Astrocyte of the spinal cord (primary cell): ENCODE data around the gene C5orf47.

ENCODE experiments used
- DNase-seq: peaks from one replicate; pipeline ENCODE4 v3.0.0; 2011; ENCODE audit warnings: low read depth, low spot score
- H3K4me3 ChIP-seq: 2 replicates; pipeline ENCODE4 v1.5.1; 2011; ENCODE audit warnings: low read depth, mild to moderate bottlenecking, low read length, moderate library complexity
- CTCF ChIP-seq: IDR thresholded peaks from 2 replicates; pipeline ENCODE4 v1.5.1; 2012; ENCODE audit warnings: low read depth, mild to moderate bottlenecking, low read length, inconsistent platforms
- in situ Hi-C: cut with HindIII; loops from 2 replicates; pipeline ENCODE4 v1.10.0; 2017; ENCODE audit warnings: low sequenced_read_pairs

Gene C5orf47

GRCh38 chr5:173974688-173975239 is 14.2 kb upstream of the C5orf47 start:
- H3K4me3 ChIP-seq, result no peak overlapping the region
- TF ChIP-seq CTCF, result no peak
- in situ Hi-C loops, result no loop called here
- DNase-seq, result no peak

DNA sequence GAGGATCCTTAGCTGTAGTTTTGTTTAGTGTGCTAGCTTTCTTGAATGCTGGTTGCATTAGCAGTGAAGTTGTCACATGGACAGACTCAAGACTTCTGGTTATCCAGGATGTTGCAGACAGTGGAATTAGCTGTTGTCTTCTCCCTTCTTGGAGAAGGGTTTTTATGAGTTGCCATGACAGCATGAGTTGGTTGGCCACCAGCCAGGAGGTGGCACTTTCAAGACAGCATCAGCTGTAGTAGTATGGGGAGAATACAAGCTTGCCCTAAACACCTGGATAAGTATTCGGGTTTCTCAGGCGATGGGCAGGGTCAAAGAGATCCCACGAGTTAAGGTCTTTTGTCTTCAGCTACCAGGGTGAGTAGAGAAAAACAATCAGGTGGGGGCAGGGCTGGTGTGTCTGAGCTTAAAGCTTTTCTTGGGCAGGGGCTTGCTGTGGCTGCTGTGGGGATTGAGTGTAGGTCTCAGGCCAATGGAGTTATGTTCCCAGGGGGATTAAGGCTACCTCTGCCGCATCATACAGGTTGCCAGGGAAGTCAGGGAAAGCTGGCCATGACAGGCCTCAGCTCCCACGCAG is 7.7 kb upstream of the C5orf47 start:
- no peak for TF ChIP-seq CTCF
- DNase-seq, result no peak
- in situ Hi-C loops, result no loop called here
- H3K4me3 ChIP-seq, result no peak overlapping the region

DNA sequence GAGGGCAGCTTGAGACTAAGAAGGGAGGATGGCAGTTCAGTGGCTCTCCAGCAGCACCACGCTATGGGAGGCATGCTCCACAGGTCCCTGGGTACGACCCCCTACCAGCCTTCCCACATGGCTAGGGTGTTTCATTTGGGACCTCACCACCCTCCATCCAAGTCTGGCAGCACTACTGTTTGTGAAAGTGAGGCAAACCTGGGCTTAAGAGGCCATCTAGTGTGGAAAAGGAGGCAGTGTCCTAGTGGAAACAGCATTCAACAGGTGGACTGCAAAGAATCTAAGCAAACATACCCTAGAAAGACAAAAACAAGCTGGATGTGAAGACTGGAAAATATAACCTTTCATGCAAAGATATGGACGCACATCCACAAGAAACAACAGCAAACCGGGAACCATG is 4.8 kb upstream of the C5orf47 start:
- in situ Hi-C loops, result no loop called here
- no peak overlapping the region for H3K4me3 ChIP-seq
- peak; percentile 40 for TF ChIP-seq CTCF
- peak; percentile 7 for DNase-seq

- in situ Hi-C loops, result no loop called here
- no peak for DNase-seq
- TF ChIP-seq CTCF, result no peak
- no peak overlapping the region for H3K4me3 ChIP-seq
Measured at GRCh38 chr5:173989432-173990082, 587 bp downstream of the C5orf47 start.

DNA sequence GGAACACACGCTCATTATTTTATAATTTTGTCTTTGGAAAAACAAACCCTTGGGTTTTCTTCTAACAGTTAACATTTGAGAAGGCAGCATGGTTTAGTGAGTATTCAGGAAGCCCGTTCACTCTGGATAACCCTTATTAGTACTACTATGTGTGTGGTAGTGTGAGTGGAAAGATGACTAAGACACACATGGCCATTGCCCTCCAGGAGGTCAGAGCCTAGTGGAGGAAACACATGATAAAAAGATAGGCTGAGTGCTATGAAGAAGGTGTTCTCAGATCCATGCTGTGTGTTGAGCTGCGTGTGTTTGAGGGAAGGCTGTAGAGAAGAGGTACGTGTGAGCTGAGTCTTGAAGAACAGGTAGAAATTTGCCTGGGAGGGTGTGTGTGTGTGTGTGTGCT is 8.4 kb downstream of the C5orf47 start:
- no peak for TF ChIP-seq CTCF
- in situ Hi-C loops, result no loop called here
- no peak for DNase-seq
- H3K4me3 ChIP-seq, result no peak overlapping the region

GRCh38 chr5:173998531-173998930 is 9.6 kb downstream of the C5orf47 start:
- in situ Hi-C loops, result no loop called here
- DNase-seq, result no peak
- TF ChIP-seq CTCF, result no peak
- no peak overlapping the region for H3K4me3 ChIP-seq
